ENCODE data around the gene CD1B.

CD1B gene

DNA sequence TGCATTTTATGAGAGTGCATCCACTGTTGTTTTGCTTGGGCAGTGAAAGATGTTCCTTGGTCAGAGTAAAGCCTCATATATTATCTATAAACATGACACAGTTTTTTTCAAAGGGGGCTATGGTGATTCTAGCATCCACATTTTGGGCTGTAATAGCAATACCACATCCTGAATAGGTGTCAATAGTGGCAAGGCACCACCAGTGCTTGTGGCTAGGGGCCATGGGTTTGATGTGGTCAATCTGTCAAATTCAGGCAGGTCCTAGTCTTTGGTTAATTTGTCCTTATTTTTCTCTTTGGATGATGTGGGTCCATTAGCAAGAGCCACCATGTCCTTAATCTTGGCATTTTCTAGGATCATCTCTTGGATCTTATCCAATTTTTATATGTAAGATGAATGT, 35.5 kb upstream of the CD1B start:
- H3K27me3 ChIP-seq (ENCODE audit: insufficient read depth, poor library complexity, severe bottlenecking) = no peaks in the 10 kb centered on the region
- no peak overlapping the region for H3K4me3 ChIP-seq (replicated peaks; ENCODE audit: insufficient read depth, low read length)
- TF ChIP-seq GABPA (IDR thresholded peaks at IDR 0.05; ENCODE audit: low read depth) (no peak), POLR2AphosphoS5 (IDR thresholded peaks at IDR 0.05; ENCODE audit: low read depth) (no peak), SPI1 (IDR thresholded peaks at IDR 0.05; ENCODE audit: borderline replicate concordance, low read depth) (no peak)
- TF ChIP-seq, protein P1, sequence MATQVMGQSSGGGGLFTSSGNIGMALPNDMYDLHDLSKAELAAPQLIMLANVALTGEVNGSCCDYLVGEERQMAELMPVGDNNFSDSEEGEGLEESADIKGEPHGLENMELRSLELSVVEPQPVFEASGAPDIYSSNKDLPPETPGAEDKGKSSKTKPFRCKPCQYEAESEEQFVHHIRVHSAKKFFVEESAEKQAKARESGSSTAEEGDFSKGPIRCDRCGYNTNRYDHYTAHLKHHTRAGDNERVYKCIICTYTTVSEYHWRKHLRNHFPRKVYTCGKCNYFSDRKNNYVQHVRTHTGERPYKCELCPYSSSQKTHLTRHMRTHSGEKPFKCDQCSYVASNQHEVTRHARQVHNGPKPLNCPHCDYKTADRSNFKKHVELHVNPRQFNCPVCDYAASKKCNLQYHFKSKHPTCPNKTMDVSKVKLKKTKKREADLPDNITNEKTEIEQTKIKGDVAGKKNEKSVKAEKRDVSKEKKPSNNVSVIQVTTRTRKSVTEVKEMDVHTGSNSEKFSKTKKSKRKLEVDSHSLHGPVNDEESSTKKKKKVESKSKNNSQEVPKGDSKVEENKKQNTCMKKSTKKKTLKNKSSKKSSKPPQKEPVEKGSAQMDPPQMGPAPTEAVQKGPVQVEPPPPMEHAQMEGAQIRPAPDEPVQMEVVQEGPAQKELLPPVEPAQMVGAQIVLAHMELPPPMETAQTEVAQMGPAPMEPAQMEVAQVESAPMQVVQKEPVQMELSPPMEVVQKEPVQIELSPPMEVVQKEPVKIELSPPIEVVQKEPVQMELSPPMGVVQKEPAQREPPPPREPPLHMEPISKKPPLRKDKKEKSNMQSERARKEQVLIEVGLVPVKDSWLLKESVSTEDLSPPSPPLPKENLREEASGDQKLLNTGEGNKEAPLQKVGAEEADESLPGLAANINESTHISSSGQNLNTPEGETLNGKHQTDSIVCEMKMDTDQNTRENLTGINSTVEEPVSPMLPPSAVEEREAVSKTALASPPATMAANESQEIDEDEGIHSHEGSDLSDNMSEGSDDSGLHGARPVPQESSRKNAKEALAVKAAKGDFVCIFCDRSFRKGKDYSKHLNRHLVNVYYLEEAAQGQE (IDR thresholded peaks at IDR 0.05; ENCODE audit: insufficient replicate concordance, low read depth) = no peak
- TF ChIP-seq, protein P2, sequence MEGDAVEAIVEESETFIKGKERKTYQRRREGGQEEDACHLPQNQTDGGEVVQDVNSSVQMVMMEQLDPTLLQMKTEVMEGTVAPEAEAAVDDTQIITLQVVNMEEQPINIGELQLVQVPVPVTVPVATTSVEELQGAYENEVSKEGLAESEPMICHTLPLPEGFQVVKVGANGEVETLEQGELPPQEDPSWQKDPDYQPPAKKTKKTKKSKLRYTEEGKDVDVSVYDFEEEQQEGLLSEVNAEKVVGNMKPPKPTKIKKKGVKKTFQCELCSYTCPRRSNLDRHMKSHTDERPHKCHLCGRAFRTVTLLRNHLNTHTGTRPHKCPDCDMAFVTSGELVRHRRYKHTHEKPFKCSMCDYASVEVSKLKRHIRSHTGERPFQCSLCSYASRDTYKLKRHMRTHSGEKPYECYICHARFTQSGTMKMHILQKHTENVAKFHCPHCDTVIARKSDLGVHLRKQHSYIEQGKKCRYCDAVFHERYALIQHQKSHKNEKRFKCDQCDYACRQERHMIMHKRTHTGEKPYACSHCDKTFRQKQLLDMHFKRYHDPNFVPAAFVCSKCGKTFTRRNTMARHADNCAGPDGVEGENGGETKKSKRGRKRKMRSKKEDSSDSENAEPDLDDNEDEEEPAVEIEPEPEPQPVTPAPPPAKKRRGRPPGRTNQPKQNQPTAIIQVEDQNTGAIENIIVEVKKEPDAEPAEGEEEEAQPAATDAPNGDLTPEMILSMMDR (IDR thresholded peaks at IDR 0.05; ENCODE audit: insufficient read depth, low read length) = no peak
- no peak overlapping the region for H3K27ac ChIP-seq (replicated peaks)
- DNase-seq (ENCODE audit: low read depth in 1 of 2, low spot score in 1 of 2) = no peak

- Histone ChIP-seq H3K27ac (replicated peaks) (no peak overlapping the region), H3K27me3 (ENCODE audit: insufficient read depth, poor library complexity, severe bottlenecking) (no peaks in the 10 kb centered on the region), H3K4me3 (replicated peaks; ENCODE audit: insufficient read depth, low read length) (no peak overlapping the region)
- no peak for TF ChIP-seq GABPA (IDR thresholded peaks at IDR 0.05; ENCODE audit: low read depth)
- no peak for TF ChIP-seq POLR2AphosphoS5 (IDR thresholded peaks at IDR 0.05; ENCODE audit: low read depth)
- TF ChIP-seq, protein P1 (IDR thresholded peaks at IDR 0.05; ENCODE audit: insufficient replicate concordance, low read depth) = no peak
- TF ChIP-seq, protein P2 (IDR thresholded peaks at IDR 0.05; ENCODE audit: insufficient read depth, low read length) = no peak
- no peak for TF ChIP-seq SPI1 (IDR thresholded peaks at IDR 0.05; ENCODE audit: borderline replicate concordance, low read depth)
- DNase-seq (ENCODE audit: low read depth in 1 of 2, low spot score in 1 of 2) = no peak
These were observed 31.6 kb upstream of the CD1B start for GRCh38 chr1:158362941-158363340.

- Histone ChIP-seq H3K27me3 (ENCODE audit: insufficient read depth, poor library complexity, severe bottlenecking) (no peaks in the 10 kb centered on the region), H3K27ac (replicated peaks) (no peak overlapping the region), H3K4me3 (replicated peaks; ENCODE audit: insufficient read depth, low read length) (no peak overlapping the region)
- TF ChIP-seq, protein P1 (IDR thresholded peaks at IDR 0.05; ENCODE audit: insufficient replicate concordance, low read depth) = no peak
- TF ChIP-seq, protein P2 (IDR thresholded peaks at IDR 0.05; ENCODE audit: insufficient read depth, low read length) = no peak
- TF ChIP-seq GABPA (IDR thresholded peaks at IDR 0.05; ENCODE audit: low read depth) = no peak
- TF ChIP-seq POLR2AphosphoS5 (IDR thresholded peaks at IDR 0.05; ENCODE audit: low read depth) = no peak
- TF ChIP-seq SPI1 (IDR thresholded peaks at IDR 0.05; ENCODE audit: borderline replicate concordance, low read depth) = no peak
- DNase-seq (ENCODE audit: low read depth in 1 of 2, low spot score in 1 of 2) = no peak
These were observed 31.2 kb upstream of the CD1B start for GRCh38 chr1:158362482-158362881.

Data from HL-60 (cell line).